ENCODE measurements around the gene ZNF454.

The ZNF454 gene

GRCh38 chr5:178993955-178994579, 53.1 kb downstream of the ZNF454 start:
- no peak for DNase-seq

- DNase-seq = no peak
These were observed 53.8 kb downstream of the ZNF454 start, which contains the start of gene GRM6 for GRCh38 chr5:178994580-178995340. TSS of gene GRM6 (minus strand) at chr5:178995320. CDS start at chr5:178994944, 376 bp downstream.

GRCh38 chr5:178995341-178995690, 54.3 kb downstream of the ZNF454 start:
- no peak for DNase-seq

GRCh38 chr5:178996156-178996555, 55.2 kb downstream of the ZNF454 start:
- DNase-seq = no peak

- DNase-seq = no peak
These were observed 56.2 kb downstream of the ZNF454 start for GRCh38 chr5:178997191-178997590.

- DNase-seq = no peak
These were observed 57.4 kb downstream of the ZNF454 start for GRCh38 chr5:178998441-178998840.

GRCh38 chr5:179006564-179006963, 65.6 kb downstream of the ZNF454 start:
- no peak for DNase-seq

- DNase-seq = no peak
These were observed 67.7 kb downstream of the ZNF454 start for GRCh38 chr5:179008667-179009066.

Data from NCI-H1436 (cell line).